ENCODE results near the gene TOMM20L. TPM values are rescaled to one million over a fixed set of nuclear protein-coding genes. Genes with fewer than 3 reads are reported as not detected.

TOMM20L gene
- 0.17 TPM for total RNA-seq (2013)
- under 1 TPM in 1 of 3 donors, not detected in 2; 0.33 TPM for polyA plus RNA-seq
- polyA minus RNA-seq: not detected in 2 replicates
- total RNA-seq: 0 to 0.60 (median 0.14) reads per million in 11 experiments

- H4K20me1 ChIP-seq (ENCODE audit: insufficient read depth, low read length): no peaks in the 10 kb centered on the region
- intact Hi-C loops (cut with micrococcal nuclease): no loop called here
- no peaks in the 10 kb centered on the region for H3K79me2 ChIP-seq (ENCODE audit: insufficient read depth, low read length)
- Mint-ChIP-seq H3K4me3 (peak within 1 kb of the TSS; percentile 91 to 95), H3K27ac (peak within 1 kb of the TSS; percentile 35 to 92 (median 72)), H3K9me3 (no peaks in the 10 kb centered on the region), H3K4me1 (peaks cover 11% of the 10 kb centered on the region), H3K27me3 (ENCODE audit: low read depth in 3 of 3) (peaks cover 0 to 7% (median 2%) of the 10 kb centered on the region in 3 donors), H3K36me3 (peaks cover 2% of the 10 kb centered on the region in 2 donors)
- H3K4me3 ChIP-seq (replicated peaks in 1 of 3; ENCODE audit: low read depth in 2 of 3, low read length in 3 of 3): peak within 1 kb of the TSS; percentile 73 to 90 (median 87)
- 6% methylated on average over 75 of the region's 86 CpGs for whole genome bisulfite sequencing (ENCODE audit: insufficient coverage)
- peak; percentile 60 to 75 (median 73) for DNase-seq
- H3K27ac ChIP-seq (ENCODE audit: low read depth in 1 of 2, low read length in 2 of 2): peak within 1 kb of the TSS; percentile 56 to 68
- no peaks in the 10 kb centered on the region for H3K9me3 ChIP-seq (replicated peaks in 1 of 2; ENCODE audit: control insufficient read depth in 1 of 2, insufficient read depth in 1 of 2, low read length in 2 of 2)
- peak within 1 kb of the TSS; percentile 80 for H3K9ac ChIP-seq (ENCODE audit: insufficient read depth, low read length, poor library complexity, severe bottlenecking)
- no peaks in the 10 kb centered on the region for H3K36me3 ChIP-seq (replicated peaks in 1 of 2; ENCODE audit: control insufficient read depth in 1 of 2, insufficient read depth in 2 of 2, low read length in 2 of 2)
- peak within 1 kb of the TSS; percentile 95 for H3K4me2 ChIP-seq (replicated peaks; ENCODE audit: extremely low read depth, low read length, poor library complexity, severe bottlenecking)
- TF ChIP-seq CTCF (IDR thresholded peaks at IDR 0.05): peak; percentile 97
- peak within 1 kb of the TSS; percentile 97 for H2AFZ ChIP-seq (ENCODE audit: insufficient read depth, low read depth, low read length, poor library complexity, severe bottlenecking)
- H3K4me1 ChIP-seq (ENCODE audit: control insufficient read depth in 1 of 2, insufficient read depth in 2 of 2, low read length in 2 of 2): peaks cover 12 to 18% of the 10 kb centered on the region in 2 donors
- no peaks in the 10 kb centered on the region for H3K27me3 ChIP-seq (ENCODE audit: control insufficient read depth in 2 of 2, insufficient read depth in 2 of 2, low read length in 2 of 2)
Observed at GRCh38 chr14:58395812-58396788, at the start of gene TOMM20L. TOMM20L (plus strand) TSS chr14:58395930; CDS start chr14:58395958, 28 bp downstream.

GRCh38 chr14:58353516-58354299 is 42.0 kb upstream of the TOMM20L start:
- Mint-ChIP-seq H3K27ac (peak overlapping the region; percentile 62 to 89 (median 82)), H3K36me3 (peaks cover 48 to 77% of the 10 kb centered on the region in 2 donors), H3K4me1 (peaks cover 23% of the 10 kb centered on the region), H3K9me3 (no peaks in the 10 kb centered on the region), H3K4me3 (peak overlapping the region; percentile 59 to 76), H3K27me3 (ENCODE audit: low read depth in 3 of 3) (no peaks in the 10 kb centered on the region)
- H2AFZ ChIP-seq (ENCODE audit: insufficient read depth, low read depth, low read length, poor library complexity, severe bottlenecking): peak overlapping the region; percentile 43
- H3K4me3 ChIP-seq (replicated peaks in 1 of 3; ENCODE audit: low read depth in 2 of 3, low read length in 3 of 3): peak overlapping the region in 2 of 3 experiments; percentile 32 to 51
- H3K27me3 ChIP-seq (ENCODE audit: control insufficient read depth in 2 of 2, insufficient read depth in 2 of 2, low read length in 2 of 2): no peaks in the 10 kb centered on the region
- peak overlapping the region; percentile 54 for H3K4me2 ChIP-seq (replicated peaks; ENCODE audit: extremely low read depth, low read length, poor library complexity, severe bottlenecking)
- peak overlapping the region; percentile 34 for H3K9ac ChIP-seq (ENCODE audit: insufficient read depth, low read length, poor library complexity, severe bottlenecking)
- peaks cover 6 to 22% of the 10 kb centered on the region in 2 donors for H3K4me1 ChIP-seq (ENCODE audit: control insufficient read depth in 1 of 2, insufficient read depth in 2 of 2, low read length in 2 of 2)
- intact Hi-C loops (cut with micrococcal nuclease): no loop called here
- no peak for TF ChIP-seq CTCF (IDR thresholded peaks at IDR 0.05)
- DNase-seq: peak in 2 of 3 donors; percentile 8 to 10
- H4K20me1 ChIP-seq (ENCODE audit: insufficient read depth, low read length): peaks cover 17% of the 10 kb centered on the region
- H3K27ac ChIP-seq (ENCODE audit: low read depth in 1 of 2, low read length in 2 of 2): peak overlapping the region; percentile 34 to 79
- H3K36me3 ChIP-seq (replicated peaks in 1 of 2; ENCODE audit: control insufficient read depth in 1 of 2, insufficient read depth in 2 of 2, low read length in 2 of 2): peaks cover 58 to 83% of the 10 kb centered on the region in 2 donors
- WGBS (ENCODE audit: insufficient coverage): no CpG with 5 or more reads among the region's 4 CpGs
- no peaks in the 10 kb centered on the region for H3K9me3 ChIP-seq (replicated peaks in 1 of 2; ENCODE audit: control insufficient read depth in 1 of 2, insufficient read depth in 1 of 2, low read length in 2 of 2)
- peaks cover 23% of the 10 kb centered on the region for H3K79me2 ChIP-seq (ENCODE audit: insufficient read depth, low read length)

Measured in CD14-positive monocyte (primary cell).